Activated CD8-positive, alpha-beta T cell treated with anti-CD3 and anti-CD28 coated beads for 36 hours (primary cell): ENCODE data around the gene SLF1. TPM values are rescaled to one million over a fixed set of nuclear protein-coding genes. Genes with fewer than 3 reads are reported as not detected.
A peak's percentile ranks its signal among the peaks of the same experiment; 100 is the strongest.

Source experiments
- ATAC-seq: fragments of 200-7000 bp; cut with Tn5 transposase; one replicate; pipeline ENCODE4 v1.10.0; 2021; ENCODE audit warnings: mild to moderate bottlenecking, moderate library complexity
- CTCF ChIA-PET: fragments of 350-600 bp; sonication (Branson Sonifier 250); formaldehyde crosslinking; loops from one replicate; lab custom pipeline; 2021; ENCODE audit warnings: antibody characterized with exemption; lab: Charles Lee
- POLR2A ChIA-PET: fragments of 350-600 bp; sonication (Branson Sonifier 250); formaldehyde crosslinking; loops from one replicate; lab custom pipeline; 2021; ENCODE audit warnings: antibody characterized with exemption; lab: Charles Lee
- DNase-seq: peaks from one replicate; pipeline ENCODE4 v3.0.0-alpha.2; 2020
- H3K27ac Mint-ChIP-seq: one replicate; pipeline ENCODE4 v1.8.0; 2021; ENCODE audit warnings: mild to moderate bottlenecking, mixed read lengths
- H3K27me3 Mint-ChIP-seq: one replicate; pipeline ENCODE4 v1.8.0; 2021; ENCODE audit warnings: mixed read lengths
- H3K36me3 Mint-ChIP-seq: one replicate; pipeline ENCODE4 v1.8.0; 2021; ENCODE audit warnings: low read depth, mixed read lengths
- H3K4me1 Mint-ChIP-seq: one replicate; pipeline ENCODE4 v1.8.0; 2021; ENCODE audit warnings: low read depth, mixed read lengths
- H3K4me3 Mint-ChIP-seq: one replicate; pipeline ENCODE4 v1.8.0; 2021; ENCODE audit warnings: mild to moderate bottlenecking, moderate library complexity, mixed read lengths
- H3K9me3 Mint-ChIP-seq: one replicate; pipeline ENCODE4 v1.8.0; 2021; ENCODE audit warnings: mixed read lengths
- CTCF ChIP-seq: fragments of 200-600 bp; IDR thresholded peaks from one replicate; pipeline ENCODE4 v1.8.0; 2022; ENCODE audit warnings: antibody characterized with exemption, mild to moderate bottlenecking
- intact Hi-C: fragments of 100-400 bp; cut with micrococcal nuclease; formaldehyde crosslinking; loops from one replicate; pipeline ENCODE4 v1.10.0; 2022
- total RNA-seq, 2 experiments: library from RNA; stranded (reverse); gene quantifications; one replicate each; pipeline ENCODE4 v1.2.3, GENCODE V29; 2021

Gene SLF1
- total RNA-seq, 2 experiments from 2014 or later: 11.5 to 14.5 TPM

- DNase-seq (no peak), ATAC-seq (peak; percentile 47)
- no peaks in the 10 kb centered on the region for H3K9me3 Mint-ChIP-seq
- peaks cover 2% of the 10 kb centered on the region for H3K4me1 Mint-ChIP-seq
- POLR2A ChIA-PET: no interaction called here
- no peak overlapping the region for H3K27ac Mint-ChIP-seq
- CTCF ChIA-PET: interaction anchor here (0.8 to 1.4 kb wide), 2 partner anchors 168 to 250 kb away, joined by 3 to 4 read pairs; no protein-coding TSS in a partner anchor
- no peaks in the 10 kb centered on the region for H3K27me3 Mint-ChIP-seq
- no peak for TF ChIP-seq CTCF
- H3K4me3 Mint-ChIP-seq: no peak overlapping the region
- intact Hi-C loops: loop anchor here (10.0 kb wide), 1 partner anchor 78 kb away; the partner anchor contains the start of genes KIAA0825 and SLF1
- peaks cover 18% of the 10 kb centered on the region for H3K36me3 Mint-ChIP-seq
Measured at GRCh38 chr5:94693043-94693822, 74.8 kb downstream of the SLF1 start.

- peaks cover 2% of the 10 kb centered on the region for H3K4me1 Mint-ChIP-seq
- POLR2A ChIA-PET: no interaction called here
- no peaks in the 10 kb centered on the region for H3K9me3 Mint-ChIP-seq
- H3K36me3 Mint-ChIP-seq: peaks cover 17% of the 10 kb centered on the region
- no peak overlapping the region for H3K4me3 Mint-ChIP-seq
- no peak overlapping the region for H3K27ac Mint-ChIP-seq
- DNase-seq (no peak), ATAC-seq (no peak)
- CTCF ChIA-PET: no interaction called here
- intact Hi-C loops: loop anchor here (10.0 kb wide), 1 partner anchor 79 kb away; the partner anchor contains the start of genes KIAA0825 and SLF1
- TF ChIP-seq CTCF: no peak
- no peaks in the 10 kb centered on the region for H3K27me3 Mint-ChIP-seq
Measured at GRCh38 chr5:94693845-94694370, 75.4 kb downstream of the SLF1 start.

- Mint-ChIP-seq H3K27ac (no peak overlapping the region), H3K27me3 (no peaks in the 10 kb centered on the region), H3K4me3 (no peak overlapping the region), H3K36me3 (peaks cover 12% of the 10 kb centered on the region), H3K4me1 (peaks cover 2% of the 10 kb centered on the region), H3K9me3 (no peaks in the 10 kb centered on the region)
- POLR2A ChIA-PET: no interaction called here
- DNase-seq (no peak), ATAC-seq (no peak)
- intact Hi-C loops: loop anchor here (10.0 kb wide), 1 partner anchor 80 kb away; the partner anchor contains the start of genes KIAA0825 and SLF1
- CTCF ChIA-PET: no interaction called here
- no peak for TF ChIP-seq CTCF
Measured at GRCh38 chr5:94694671-94695070, 76.2 kb downstream of the SLF1 start.

GRCh38 chr5:94698197-94698596 lies 79.7 kb downstream of the SLF1 start:
- intact Hi-C loops: loop anchor here (10.0 kb wide), 1 partner anchor 83 kb away; the partner anchor contains the start of genes KIAA0825 and SLF1
- Mint-ChIP-seq H3K27me3 (no peaks in the 10 kb centered on the region), H3K4me3 (no peak overlapping the region), H3K9me3 (no peaks in the 10 kb centered on the region), H3K4me1 (peaks cover 9% of the 10 kb centered on the region), H3K27ac (no peak overlapping the region), H3K36me3 (peaks cover 5% of the 10 kb centered on the region)
- DNase-seq: no peak
- ChIA-PET CTCF (no interaction called here), POLR2A (interaction anchor here (0.7 kb wide), 1 partner anchor 379 kb away, joined by 3 read pairs; no protein-coding TSS in a partner anchor)
- ATAC-seq: no peak
- no peak for TF ChIP-seq CTCF

- intact Hi-C loops: loop anchor here (10.0 kb wide), 1 partner anchor 85 kb away; the partner anchor contains the start of genes KIAA0825 and SLF1
- DNase-seq: no peak
- ATAC-seq: no peak
- Mint-ChIP-seq H3K27me3 (no peaks in the 10 kb centered on the region), H3K9me3 (no peaks in the 10 kb centered on the region), H3K4me1 (peaks cover 8% of the 10 kb centered on the region), H3K27ac (no peak overlapping the region), H3K36me3 (peaks cover 6% of the 10 kb centered on the region), H3K4me3 (no peak overlapping the region)
- ChIA-PET POLR2A (no interaction called here), CTCF (no interaction called here)
- TF ChIP-seq CTCF: no peak
Measured at GRCh38 chr5:94699562-94699961, 81.1 kb downstream of the SLF1 start.
